HG03280 (cell line): ENCODE measurements around the gene COCH.
"Not testable (repeated sequence)": the region's sequence is repeated elsewhere in the genome, so short reads cannot be mapped to it uniquely, and the experiment has no call there.

Experiments
- ATAC-seq: cut with Tn5 transposase; IDR thresholded peaks from one replicate; pipeline ENCODE4 v1.9.1; 2021; ENCODE audit warnings: mild to moderate bottlenecking, moderate library complexity; ENCODE audit not compliant: unreplicated experiment

The COCH gene

GRCh38 chr14:30921305-30921704 lies 46.9 kb downstream of the COCH start:
- no peak for ATAC-seq

- no peak for ATAC-seq
These were observed 47.4 kb downstream of the COCH start for GRCh38 chr14:30921788-30922187.

GRCh38 chr14:30925254-30925653 lies 50.9 kb downstream of the COCH start:
- no peak for ATAC-seq

- no peak for ATAC-seq
These were observed 54.1 kb downstream of the COCH start for GRCh38 chr14:30928462-30928861.

GRCh38 chr14:30933937-30934336 lies 59.6 kb downstream of the COCH start:
- not testable (repeated sequence) for ATAC-seq

GRCh38 chr14:30935445-30935844 lies 61.1 kb downstream of the COCH start:
- ATAC-seq: no peak

- no peak for ATAC-seq
These were observed 64.3 kb downstream of the COCH start for GRCh38 chr14:30938617-30939016.
